Ishikawa (cell line): ENCODE measurements around the gene CARNS1.

Source experiments
- FOXM1 ChIP-seq: IDR thresholded peaks from 2 replicates; pipeline ENCODE4 v1.6.1; 2012; ENCODE audit warnings: low read depth, borderline replicate concordance
- REST ChIP-seq: IDR thresholded peaks from 2 replicates; pipeline ENCODE4 v1.6.1; 2012; ENCODE audit warnings: low read depth, mild to moderate bottlenecking
- YY1 ChIP-seq: IDR thresholded peaks from 2 replicates; pipeline ENCODE4 v1.6.1; 2012; ENCODE audit warnings: low read depth

GRCh38 chr11:67369801-67370284 lies 45.6 kb upstream of the CARNS1 start:
- TF ChIP-seq FOXM1 (no peak), REST (no peak), YY1 (no peak)
